Fibroblast of mammary gland (primary cell): ENCODE measurements around the gene CDK14.

Experiments
- DNase-seq: peaks from one replicate; pipeline ENCODE4 v3.0.0-alpha.2; 2010; ENCODE audit warnings: low read depth
- H3K4me3 ChIP-seq: 2 replicates; pipeline ENCODE4 v1.5.1; 2011; ENCODE audit warnings: low read depth, mild to moderate bottlenecking, low read length, moderate library complexity; ENCODE audit not compliant: control insufficient read depth
- TF ChIP-seq, protein P1 (sequence below): conservative IDR thresholded peaks from 2 replicates; pipeline ENCODE4 v1.5.1; 2011; ENCODE audit warnings: low read depth, low read length, inconsistent platforms; ENCODE audit not compliant: control insufficient read depth, insufficient read depth

The CDK14 gene

DNA sequence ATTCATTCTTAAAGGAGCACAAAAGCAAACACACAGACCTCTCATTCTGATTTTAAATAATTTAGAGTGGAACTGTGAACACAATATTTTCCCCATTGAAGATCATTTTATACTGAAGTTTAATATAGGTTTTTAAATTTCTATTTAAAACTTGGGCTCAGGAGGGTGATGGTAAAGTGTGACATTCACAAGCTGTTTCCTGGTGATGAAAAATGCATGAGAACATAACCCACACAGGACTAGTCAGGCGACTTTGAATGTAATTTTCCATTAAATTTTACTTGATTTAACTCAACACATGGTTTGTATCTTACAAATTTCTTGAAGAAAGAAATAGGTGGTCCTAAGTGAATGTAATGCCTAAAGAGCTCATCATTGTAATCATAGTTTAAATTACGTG is 143.6 kb downstream of the CDK14 start:
- DNase-seq = no peak
- H3K4me3 ChIP-seq = no peak overlapping the region
- TF ChIP-seq, protein P1, sequence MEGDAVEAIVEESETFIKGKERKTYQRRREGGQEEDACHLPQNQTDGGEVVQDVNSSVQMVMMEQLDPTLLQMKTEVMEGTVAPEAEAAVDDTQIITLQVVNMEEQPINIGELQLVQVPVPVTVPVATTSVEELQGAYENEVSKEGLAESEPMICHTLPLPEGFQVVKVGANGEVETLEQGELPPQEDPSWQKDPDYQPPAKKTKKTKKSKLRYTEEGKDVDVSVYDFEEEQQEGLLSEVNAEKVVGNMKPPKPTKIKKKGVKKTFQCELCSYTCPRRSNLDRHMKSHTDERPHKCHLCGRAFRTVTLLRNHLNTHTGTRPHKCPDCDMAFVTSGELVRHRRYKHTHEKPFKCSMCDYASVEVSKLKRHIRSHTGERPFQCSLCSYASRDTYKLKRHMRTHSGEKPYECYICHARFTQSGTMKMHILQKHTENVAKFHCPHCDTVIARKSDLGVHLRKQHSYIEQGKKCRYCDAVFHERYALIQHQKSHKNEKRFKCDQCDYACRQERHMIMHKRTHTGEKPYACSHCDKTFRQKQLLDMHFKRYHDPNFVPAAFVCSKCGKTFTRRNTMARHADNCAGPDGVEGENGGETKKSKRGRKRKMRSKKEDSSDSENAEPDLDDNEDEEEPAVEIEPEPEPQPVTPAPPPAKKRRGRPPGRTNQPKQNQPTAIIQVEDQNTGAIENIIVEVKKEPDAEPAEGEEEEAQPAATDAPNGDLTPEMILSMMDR = no peak

DNA sequence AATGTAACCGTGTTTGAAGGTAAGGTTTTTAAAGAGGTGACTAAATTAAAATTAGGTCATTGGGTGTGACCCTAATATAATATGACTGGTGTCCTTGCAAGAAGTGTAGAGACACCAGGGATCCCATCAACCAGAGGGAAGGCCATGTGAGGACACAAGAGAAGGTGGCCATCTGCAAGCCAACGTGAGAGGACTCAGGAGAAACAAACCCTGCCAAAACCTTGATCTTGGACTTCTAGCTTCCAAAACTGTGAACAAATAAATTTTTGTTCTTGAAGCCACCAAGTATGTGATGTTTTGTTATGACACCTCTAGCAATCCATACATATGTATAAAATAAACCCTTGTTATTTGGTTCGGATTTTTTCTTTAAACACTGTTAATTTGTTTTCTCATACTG is 144.3 kb downstream of the CDK14 start:
- TF ChIP-seq, protein P1 = no peak
- H3K4me3 ChIP-seq = no peak overlapping the region
- no peak for DNase-seq

DNA sequence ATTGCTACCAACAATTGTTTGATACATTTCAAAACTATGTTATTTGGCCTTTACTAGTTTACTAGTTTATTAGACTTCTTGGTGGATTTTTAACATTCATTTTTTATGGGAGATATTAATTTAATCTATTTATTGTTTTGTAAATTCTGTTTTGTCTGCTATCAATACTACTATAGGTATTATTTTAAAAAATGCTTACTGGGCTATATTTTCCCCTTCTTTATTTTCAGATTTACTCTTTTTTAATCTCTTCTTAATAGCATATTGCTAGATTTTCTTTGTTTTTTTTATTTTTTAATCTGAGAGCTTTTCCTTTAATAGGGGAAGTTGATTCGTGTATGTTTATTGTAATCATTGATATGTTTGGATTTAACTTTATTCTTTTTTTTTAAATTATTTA is 147.5 kb downstream of the CDK14 start:
- no peak for DNase-seq
- no peak overlapping the region for H3K4me3 ChIP-seq
- TF ChIP-seq, protein P1 = no peak

DNA sequence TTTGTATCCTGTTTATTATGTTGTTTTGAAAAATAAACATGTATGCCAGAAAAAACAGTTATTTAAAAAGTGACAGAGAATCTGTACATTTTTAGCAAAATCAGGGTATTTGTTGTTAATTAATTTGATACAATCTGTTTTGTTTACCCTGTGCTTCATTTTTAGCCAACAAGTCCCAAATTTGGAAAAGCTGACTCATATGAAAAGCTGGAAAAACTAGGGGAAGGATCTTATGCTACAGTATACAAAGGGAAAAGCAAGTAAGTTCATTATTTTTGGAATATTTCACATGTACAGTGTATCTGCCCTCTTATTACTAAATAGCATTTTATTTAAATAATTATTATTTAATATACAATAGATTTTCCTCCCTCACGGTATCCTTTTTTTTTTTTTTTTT is 151.4 kb downstream of the CDK14 start:
- no peak overlapping the region for H3K4me3 ChIP-seq
- peak; percentile 43 for DNase-seq
- TF ChIP-seq, protein P1 = no peak

DNA sequence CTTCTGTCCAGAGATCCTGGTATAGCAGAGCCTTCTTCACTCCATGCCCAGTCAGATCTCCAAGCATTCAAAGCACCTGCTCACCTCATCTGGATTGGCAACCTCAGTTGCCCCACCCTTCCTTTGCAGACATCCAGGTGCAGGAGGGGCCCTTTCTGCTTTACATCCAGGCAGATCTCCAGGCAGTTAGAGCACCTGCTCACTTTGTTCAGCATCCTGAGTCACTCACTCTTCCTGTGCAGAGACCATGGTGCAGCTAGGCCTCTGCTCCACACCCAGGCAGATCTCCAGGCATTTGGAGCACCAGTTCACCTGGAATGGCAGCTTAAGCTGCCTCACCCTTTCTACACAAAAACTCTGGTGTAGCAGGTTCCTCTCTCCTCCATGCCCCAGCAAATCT is 153.1 kb downstream of the CDK14 start:
- DNase-seq = no peak
- TF ChIP-seq, protein P1 = no peak
- H3K4me3 ChIP-seq = no peak overlapping the region

DNA sequence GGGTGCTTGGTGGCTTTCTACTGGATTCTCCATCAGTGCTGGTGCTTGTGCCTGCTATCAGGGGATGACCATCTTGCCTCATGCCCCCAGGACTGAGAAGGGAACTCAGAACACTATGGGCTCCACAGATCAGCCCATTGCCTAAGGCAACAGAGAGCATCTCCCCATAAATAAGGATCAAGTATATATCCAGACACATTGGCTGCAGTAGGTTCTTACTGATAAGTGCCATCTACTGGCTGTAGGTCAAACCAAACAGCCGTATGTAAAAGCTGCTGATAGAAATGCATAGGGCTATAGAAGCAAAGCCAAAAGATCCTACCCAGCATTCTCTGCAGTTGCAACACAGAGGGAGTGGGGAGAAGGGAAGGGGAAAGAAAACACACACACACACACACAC is 153.7 kb downstream of the CDK14 start:
- TF ChIP-seq, protein P1 = peak; percentile 4
- H3K4me3 ChIP-seq = no peak overlapping the region
- DNase-seq = peak; percentile 36

DNA sequence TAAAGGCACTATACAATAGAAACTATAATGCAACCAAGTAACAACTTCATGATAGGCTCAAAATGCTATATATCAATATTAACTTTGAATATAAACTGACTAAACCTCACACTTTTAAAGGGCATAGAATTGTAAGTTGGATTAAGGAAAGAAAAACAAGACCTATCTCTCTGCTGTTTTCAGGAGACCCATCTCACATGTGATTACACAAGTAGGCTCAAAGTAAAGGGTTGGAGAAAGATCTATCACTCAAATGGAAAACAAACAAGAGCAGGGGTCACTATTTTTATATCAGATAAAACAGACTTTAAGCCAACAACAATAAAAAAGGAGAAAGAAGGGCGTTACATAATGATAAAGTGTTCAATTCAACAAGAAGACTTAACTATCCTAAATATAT is 155.5 kb downstream of the CDK14 start:
- TF ChIP-seq, protein P1 = no peak
- DNase-seq = no peak
- no peak overlapping the region for H3K4me3 ChIP-seq
